NCI-H748 (cell line): ENCODE data around the gene MBD3L1.

ENCODE experiments used
- DNase-seq: peaks from one replicate; lab custom pipeline; 2025; ENCODE audit not compliant: unreplicated experiment; lab: John Stamatoyannopoulos, UW

Gene MBD3L1

DNA sequence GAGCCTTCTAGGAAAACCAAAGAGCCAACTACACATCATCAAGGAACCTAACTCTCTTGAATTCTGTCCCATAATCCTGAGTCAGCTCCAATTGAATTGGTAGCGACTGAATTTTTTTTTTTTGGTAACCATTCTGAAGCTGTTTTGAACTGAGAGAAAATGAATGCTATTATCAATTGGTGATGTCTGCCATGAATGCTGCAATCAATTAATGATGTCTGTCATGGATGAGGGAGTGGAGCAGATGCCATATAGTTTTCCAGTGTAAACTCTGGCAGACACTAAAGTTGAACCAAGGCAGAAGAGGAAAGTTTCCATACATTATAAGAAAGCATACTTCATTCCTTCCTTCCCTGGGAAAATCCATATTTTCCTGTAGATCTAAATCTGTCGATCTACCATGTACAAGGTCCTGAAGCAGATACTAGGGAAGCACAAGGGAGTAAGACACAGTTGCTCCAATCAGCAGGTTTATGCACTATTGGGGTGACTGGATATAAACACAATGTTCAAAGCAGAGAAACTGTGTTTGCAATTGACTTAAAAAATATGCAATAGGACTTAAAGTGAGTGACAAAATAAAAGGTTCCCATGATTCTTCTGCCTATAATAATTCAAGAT is 48.8 kb downstream of the MBD3L1 start:
- DNase-seq, result no peak

DNA sequence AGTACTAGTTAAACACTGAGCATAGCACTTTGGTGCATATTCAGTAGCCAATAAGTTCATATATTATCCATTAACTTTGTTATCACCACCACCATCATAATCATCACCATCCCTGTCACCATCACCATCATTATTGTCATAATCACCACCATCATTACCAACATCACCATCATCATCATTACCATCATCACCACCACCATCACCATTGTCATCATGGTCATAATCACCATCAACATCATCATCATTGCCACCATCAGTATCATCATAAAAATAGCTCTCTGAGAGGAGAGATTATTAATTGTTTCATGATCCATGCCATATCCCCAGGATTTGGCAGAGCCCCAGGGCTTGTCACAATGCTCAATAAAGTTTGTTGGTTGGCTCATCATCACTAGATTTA is 49.3 kb downstream of the MBD3L1 start:
- no peak for DNase-seq

DNA sequence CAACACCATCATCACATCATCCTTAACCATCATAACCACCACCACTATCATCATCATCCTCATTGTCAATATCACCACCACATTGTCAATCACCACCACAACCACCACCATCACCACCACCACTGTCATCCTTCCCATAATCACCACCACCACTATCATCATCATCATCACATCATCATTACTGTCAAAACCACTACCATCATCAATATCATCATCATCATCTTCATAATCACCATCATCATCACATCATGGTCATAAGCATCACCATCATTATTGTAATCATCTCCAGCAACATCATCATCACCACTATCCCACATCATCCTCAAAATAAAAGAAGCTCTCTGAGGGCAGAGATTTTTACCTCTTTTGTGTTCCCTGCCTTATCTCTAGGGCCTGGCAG is 52.2 kb downstream of the MBD3L1 start:
- no peak for DNase-seq

DNA sequence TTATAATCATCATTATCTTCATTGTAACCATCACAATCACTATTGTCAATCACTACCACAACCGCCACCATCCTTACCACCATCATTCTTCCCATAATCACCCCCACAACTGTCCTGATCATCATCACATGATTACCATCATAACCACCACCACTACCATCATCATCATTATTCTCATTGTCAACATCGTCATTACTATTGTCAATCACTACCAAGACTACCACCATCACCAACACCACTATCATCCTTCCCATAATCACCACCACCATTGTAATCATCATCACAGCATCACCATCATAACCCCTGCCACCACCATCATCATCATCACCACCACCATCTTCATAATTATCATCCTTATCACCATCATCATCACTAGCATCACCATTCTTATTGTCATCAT is 55.2 kb downstream of the MBD3L1 start:
- DNase-seq, result no peak

- DNase-seq, result no peak
Observed at GRCh38 chr19:8890260-8890659, 58.1 kb downstream of the MBD3L1 start.
